HG02943 (cell line): ENCODE measurements around the gene PTPN23.
"Not testable (repeated sequence)": the region's sequence is repeated elsewhere in the genome, so short reads cannot be mapped to it uniquely, and the experiment has no call there.

Source experiments
- ATAC-seq: cut with Tn5 transposase; IDR thresholded peaks from one replicate; pipeline ENCODE4 v1.9.1; 2021; ENCODE audit warnings: mild to moderate bottlenecking, low read depth, moderate library complexity; ENCODE audit not compliant: unreplicated experiment

Gene PTPN23

DNA sequence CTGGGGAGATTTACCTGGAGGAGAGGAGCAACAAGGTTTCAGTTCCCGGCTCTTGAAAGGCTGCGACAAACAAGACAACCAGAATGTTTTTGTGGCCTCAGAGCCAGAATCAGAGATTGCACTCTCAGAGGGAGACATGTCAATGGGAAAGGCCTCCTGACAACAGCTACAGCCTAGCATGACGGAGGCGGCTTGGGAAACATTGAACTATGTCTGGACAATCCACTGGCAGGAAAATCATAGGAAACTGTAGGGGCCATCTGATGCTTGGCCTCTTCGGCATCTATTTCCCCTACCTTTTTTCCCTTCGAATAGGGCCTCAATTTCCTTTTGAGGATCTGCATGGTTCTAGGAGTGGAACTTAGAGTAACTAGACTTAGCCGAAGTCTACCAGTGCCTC is 13.2 kb upstream of the PTPN23 start:
- no peak for ATAC-seq

DNA sequence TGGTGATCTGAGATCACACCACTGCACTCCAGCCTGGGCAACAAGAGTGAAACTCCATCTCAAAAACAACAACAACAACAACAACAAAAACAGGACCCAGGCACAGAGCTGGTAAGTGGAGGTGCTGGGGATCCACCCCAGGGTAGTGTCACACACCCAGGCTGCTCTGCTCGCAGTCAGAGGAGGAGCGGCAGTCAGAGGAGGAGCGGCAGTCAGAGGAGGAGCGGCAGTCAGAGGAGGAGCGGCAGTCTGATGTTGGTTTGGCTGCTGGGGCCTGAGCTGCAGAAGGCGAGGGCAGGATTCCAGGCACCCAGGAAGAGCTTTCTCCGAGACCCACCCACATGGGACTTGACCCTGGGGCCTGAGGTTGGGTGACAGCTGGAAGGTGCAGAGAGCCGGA is 10.8 kb upstream of the PTPN23 start:
- ATAC-seq: not testable (repeated sequence)

DNA sequence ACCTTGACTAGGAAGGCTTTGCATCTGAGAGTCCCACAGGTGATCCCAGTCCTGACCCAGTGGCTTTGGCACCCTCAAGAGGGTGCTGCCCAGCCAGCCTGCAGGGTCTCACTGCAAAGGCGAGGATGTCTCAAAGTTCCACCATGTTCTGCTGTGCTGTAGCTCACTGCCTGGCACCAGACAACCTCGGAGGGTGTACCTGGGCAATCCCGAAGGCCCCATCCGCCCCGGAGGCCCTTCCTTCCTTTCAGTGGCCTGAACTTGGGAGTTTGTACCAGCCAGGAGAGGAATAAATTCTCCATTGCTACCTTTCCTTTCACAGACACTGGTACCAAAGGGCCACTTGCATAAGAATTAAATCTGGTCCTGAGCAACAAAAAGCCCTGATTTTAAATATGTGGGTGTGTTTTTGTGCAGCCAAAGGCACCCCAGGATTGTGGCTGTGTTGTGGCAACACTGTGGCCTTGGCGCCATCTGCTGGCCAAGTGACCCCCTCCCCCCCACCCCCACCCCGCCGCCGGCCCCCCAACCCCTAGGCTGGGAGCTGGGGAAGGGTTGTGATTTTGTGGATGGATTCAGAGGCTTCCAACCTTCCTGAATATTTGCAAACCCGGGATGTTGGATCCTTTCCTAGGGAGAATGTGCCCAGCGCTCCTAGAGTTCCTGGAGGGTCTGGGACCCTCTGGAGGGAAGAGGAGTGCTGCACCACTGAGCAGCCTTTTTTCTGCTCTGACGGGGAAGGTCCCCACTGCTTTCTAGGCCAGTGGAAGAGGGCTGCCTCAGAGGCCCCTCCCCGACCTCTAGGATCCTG is 9.7 kb upstream of the PTPN23 start:
- ATAC-seq: no peak

DNA sequence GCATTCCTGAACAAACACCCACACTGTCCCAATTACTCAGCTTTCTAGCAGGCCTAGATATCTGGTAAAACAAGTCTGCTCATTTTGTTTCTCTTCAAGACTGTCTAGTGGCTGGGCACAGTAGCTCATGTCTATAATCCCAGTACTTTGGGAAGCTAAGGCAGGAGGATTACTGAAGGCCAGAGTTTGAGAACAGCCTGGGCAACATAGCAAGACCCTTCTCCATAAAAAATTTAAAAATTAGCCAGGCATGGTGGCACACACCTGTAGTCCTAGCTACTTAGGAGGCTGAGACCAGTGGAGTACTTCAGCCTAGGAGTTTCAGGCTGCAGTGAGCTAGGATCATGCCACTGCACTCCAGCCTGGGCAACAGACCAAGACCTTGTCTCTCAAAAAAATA is 6.2 kb upstream of the PTPN23 start:
- ATAC-seq: no peak

DNA sequence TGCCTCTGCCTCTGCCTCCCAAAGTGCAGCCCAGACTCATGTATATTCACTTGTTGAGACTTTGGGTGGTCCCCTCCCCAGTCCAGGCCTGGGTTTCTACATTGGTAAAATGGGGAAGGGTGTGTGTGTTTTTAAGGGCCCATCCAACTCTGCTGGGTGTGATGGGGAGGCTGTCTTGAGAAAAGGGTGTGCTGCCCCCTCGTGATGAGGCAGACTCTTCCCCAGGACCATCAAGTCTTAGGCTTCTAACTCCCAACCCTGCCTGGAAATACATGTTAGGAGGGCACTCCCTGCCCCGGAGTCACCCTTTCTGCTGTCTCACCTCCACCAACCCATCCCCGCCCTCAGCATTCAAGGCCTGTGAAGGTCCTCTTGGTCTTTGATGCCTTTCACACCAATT is 4.4 kb upstream of the PTPN23 start:
- ATAC-seq: no peak

GRCh38 chr3:47377186-47377585 is 3.6 kb upstream of the PTPN23 start:
- ATAC-seq: no peak

- no peak for ATAC-seq
These were observed 2.0 kb upstream of the PTPN23 start for GRCh38 chr3:47378869-47379268.

DNA sequence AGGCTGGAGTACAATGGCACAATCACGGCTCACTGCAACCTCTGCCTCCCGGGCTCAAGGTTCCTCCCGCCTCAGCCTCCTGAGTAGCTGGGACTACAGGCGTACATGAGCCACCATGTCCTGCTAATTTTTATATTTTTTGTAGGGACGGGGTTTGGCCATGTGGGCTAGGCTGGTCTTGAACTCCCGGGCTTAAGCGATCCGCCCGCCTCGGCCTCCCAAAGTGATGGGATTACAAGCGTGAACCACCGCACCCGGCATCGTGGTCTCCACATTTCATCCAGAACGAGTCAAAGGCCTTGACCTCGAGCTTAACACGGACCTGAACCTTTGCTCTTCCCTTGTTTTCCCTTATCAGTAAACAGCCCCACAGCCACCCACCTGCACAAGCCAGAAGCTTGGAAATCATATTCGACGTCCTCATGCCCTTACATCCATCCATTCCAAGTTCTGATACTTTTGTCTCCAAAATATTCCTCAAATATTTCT is 1.4 kb upstream of the PTPN23 start:
- no peak for ATAC-seq

DNA sequence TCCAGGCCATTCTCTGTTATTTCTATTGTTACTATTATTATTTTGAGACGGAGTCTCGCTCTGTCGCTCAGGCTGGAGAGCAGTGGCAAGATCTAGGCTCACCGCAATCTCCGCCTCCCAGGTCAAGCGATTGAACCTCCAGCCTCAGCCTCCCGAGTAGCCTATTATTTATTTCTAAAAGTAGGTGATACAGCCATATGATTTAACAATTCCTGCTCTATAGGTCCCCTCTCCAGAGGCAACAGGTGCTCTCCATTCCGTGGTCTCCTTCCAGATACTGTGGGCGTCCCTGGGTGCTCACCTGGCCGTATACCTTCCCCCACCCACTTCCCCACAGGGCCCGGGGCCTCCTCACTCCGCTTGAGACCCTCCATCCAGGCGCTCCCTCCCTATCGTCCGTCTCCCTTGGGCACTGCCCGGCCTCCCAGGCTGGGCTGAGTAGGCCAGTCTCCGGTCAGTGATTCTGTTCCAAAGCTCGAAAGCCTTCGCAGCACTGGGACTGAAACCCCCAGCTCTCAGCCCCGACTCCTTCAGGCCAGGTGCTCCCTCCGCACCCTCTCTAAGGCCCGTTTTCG is 708 bp upstream of the PTPN23 start:
- peak; percentile 1 for ATAC-seq

GRCh38 chr3:47381317-47382157 is 716 bp downstream of the PTPN23 start:
- ATAC-seq: peak; percentile 71

- no peak for ATAC-seq
These were observed 3.6 kb downstream of the PTPN23 start for GRCh38 chr3:47384425-47384824.

DNA sequence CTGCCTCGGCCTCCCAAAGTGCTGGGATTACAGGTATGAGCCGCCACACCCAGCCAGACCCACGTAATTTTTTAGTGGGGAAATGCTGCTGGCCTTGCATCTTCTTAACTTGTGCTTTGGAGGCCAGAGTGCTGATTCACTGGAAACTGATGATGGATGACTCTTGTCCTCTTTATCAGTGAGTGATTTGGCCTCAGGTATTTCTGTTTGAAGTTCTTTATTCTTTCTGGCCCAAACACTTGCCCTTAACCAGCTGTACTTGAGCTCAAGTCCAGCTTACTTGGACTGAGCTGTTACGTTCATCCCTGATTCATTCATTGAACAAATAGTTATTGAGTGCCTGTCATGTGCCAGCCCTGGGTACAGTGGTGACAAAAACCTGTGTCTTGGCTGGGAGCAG is 4.2 kb downstream of the PTPN23 start:
- ATAC-seq: no peak

- no peak for ATAC-seq
These were observed 5.0 kb downstream of the PTPN23 start for GRCh38 chr3:47385796-47386195.

- no peak for ATAC-seq
These were observed 12.1 kb downstream of the PTPN23 start for GRCh38 chr3:47392933-47393332.

DNA sequence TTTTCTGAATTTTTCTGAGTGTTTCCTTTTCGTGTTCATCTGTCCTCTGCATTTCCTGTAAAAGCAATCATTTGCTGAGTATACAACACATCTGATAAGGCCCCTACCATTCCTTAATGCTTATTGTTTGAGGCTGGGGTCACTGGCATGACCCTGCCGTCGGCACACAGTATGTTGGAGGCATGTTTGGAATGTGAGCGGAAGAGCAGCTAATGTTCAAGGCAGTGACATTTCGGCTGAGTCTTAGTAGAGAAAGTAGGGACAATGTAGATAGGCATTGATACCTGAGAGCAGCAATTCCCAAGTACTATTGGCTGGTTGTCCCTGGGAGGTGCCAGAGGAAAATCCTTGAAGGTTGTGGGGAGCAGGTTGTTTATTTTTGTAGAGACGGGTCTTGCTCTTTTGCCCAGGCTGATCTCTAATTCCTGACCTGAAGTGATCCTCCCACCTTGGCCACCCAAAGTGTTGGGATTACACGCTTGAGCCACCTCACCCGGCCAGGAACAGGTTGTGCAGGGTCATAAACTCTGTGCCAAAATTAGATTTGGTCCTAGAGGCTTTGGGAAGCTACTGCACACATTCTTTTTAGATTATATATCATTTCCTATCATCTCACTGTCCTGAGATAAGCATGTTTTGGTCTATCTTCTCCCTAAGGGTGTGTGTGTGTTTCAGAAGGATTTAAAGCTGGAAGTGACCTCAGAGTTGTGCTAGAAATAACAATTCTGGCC is 13.5 kb downstream of the PTPN23 start:
- no peak for ATAC-seq

GRCh38 chr3:47394881-47395280 is 14.1 kb downstream of the PTPN23 start:
- no peak for ATAC-seq

- no peak for ATAC-seq
These were observed 17.4 kb downstream of the PTPN23 start for GRCh38 chr3:47398228-47398627.

GRCh38 chr3:47399016-47399415 is 18.2 kb downstream of the PTPN23 start:
- no peak for ATAC-seq

DNA sequence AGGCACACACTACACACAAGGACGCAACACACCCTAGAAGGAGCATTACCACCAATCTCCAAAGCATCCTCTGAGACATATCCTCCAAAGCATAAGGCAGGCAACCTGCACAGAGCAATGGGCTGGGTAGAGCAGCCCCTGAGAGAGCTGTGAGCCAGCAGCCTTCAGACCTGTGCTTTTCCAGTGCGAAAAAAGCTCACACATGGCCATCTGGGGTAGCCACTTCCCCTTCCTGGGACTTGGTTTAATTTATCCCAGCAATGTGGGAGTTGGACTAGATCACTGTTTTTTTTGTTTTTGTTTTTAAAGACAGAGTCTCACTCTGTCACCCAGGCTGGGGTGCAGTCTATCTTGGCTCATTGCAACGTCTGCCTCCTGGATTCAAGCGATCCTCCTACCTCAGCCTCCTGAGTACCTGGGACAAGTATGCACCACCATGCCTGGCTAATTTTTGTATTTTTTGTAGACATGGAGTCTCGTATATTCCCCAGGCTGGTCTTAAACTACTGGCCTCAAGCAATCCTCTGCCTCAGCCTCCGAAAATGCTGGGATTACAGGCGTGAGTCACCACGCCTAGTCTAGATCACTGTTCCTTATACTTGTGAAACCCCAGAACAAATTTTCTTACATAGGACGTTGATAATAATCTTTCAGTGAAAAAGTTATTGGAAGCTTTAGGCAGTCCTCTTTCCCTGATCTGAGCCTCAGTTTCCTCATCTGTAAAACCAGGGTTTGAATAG is 18.9 kb downstream of the PTPN23 start:
- ATAC-seq: no peak

- ATAC-seq: no peak
These were observed 23.6 kb downstream of the PTPN23 start for GRCh38 chr3:47404431-47404876.
